Measurements from ENCODE around the gene UNK. TPM values are rescaled to one million over a fixed set of nuclear protein-coding genes. Genes with fewer than 3 reads are reported as not detected.

UNK gene
- total and polyA plus RNA-seq, 9 of the 15 experiments (the other 6 are each of a cell fraction or from before 2014, with no cell fraction given): 12.8 to 38.6 (median 24.8) TPM

GRCh38 chr17:75774991-75775668, 9.5 kb upstream of the UNK start (continued):
- TF ChIP-seq ZNF407 (IDR thresholded peaks at IDR 0.05; ENCODE audit: low read depth) (no peak), ZNF507 (tag; conservative IDR thresholded peaks at IDR 0.05) (no peak), FUS (optimal IDR thresholded peaks at IDR 0.05; ENCODE audit: low read depth, low read length) (no peak), ZNF431 (CRISPR knock-in tag; IDR thresholded peaks at IDR 0.05) (no peak), ZFP1 (CRISPR knock-in tag; IDR thresholded peaks at IDR 0.05) (no peak), BHLHE40 (IDR thresholded peaks at IDR 0.05; ENCODE audit: low read length) (no peak), RBM39 (optimal IDR thresholded peaks at IDR 0.05; ENCODE audit: low read depth, low read length) (no peak), TFE3 (CRISPR knock-in tag; IDR thresholded peaks at IDR 0.05) (no peak), PURB (CRISPR knock-in tag; IDR thresholded peaks at IDR 0.05; ENCODE audit: low read depth) (no peak), EZH2 (IDR thresholded peaks at IDR 0.05; ENCODE audit: borderline replicate concordance, low read depth, low read length) (no peak), E2F3 (CRISPR knock-in tag; IDR thresholded peaks at IDR 0.05) (no peak), FOXK2 (conservative IDR thresholded peaks at IDR 0.05 in 1 of 2, IDR thresholded peaks at IDR 0.05 in 1 of 2; ENCODE audit: low read depth in 2 of 2) (no peak), RBM15 (IDR thresholded peaks at IDR 0.05; ENCODE audit: insufficient read depth, low read length) (no peak), NRF1 (conservative IDR thresholded peaks at IDR 0.05 in 1 of 2, IDR thresholded peaks at IDR 0.05 in 1 of 2) (no peak), ZBTB26 (CRISPR knock-in tag; IDR thresholded peaks at IDR 0.05) (peak; percentile 10; the same call in 1 of the 2 replicates), IRF9 (tag; IDR thresholded peaks at IDR 0.05) (no peak), RNF2 (IDR thresholded peaks at IDR 0.05) (no peak)
